Transverse colon (tissue), 4 donors: ENCODE measurements around the gene RGS3. TPM values are rescaled to one million over a fixed set of nuclear protein-coding genes. Genes with fewer than 3 reads are reported as not detected.

Experiments
- DNase-seq: peaks from one replicate; pipeline ENCODE4 v3.0.0-alpha.2; 2019
- H3K27ac ChIP-seq, 4 donors: fragments of 200-600 bp; sonication (generic); 2 replicates each; pipeline ENCODE4 v1.5.1; 2016 to 2018; ENCODE audit warnings: inconsistent platforms in 4 of 4
- H3K27me3 ChIP-seq: fragments of 200-600 bp; sonication (generic); 2 replicates; pipeline ENCODE4 v1.5.1; 2017; ENCODE audit warnings: inconsistent platforms
- H3K36me3 ChIP-seq, 4 donors: fragments of 200-600 bp; sonication (generic); 2 replicates each; pipeline ENCODE4 v1.5.1; 2017 to 2019; ENCODE audit warnings: inconsistent platforms in 4 of 4
- H3K4me1 ChIP-seq, 4 donors: fragments of 200-600 bp; sonication (generic); 2 replicates each; pipeline ENCODE4 v1.5.1; 2017 to 2020; ENCODE audit warnings: inconsistent platforms in 4 of 4
- H3K4me3 ChIP-seq, 4 donors: fragments of 200-600 bp; sonication (generic); 1 replicate in 1 of 4; 2 replicates in 3 of 4; pipeline versions ENCODE4 v1.5.1 to v1.6.1; 2017 to 2019; ENCODE audit warnings: inconsistent platforms in 4 of 4
- H3K9me3 ChIP-seq, 2 donors: fragments of 200-600 bp; sonication (generic); 2 replicates each; pipeline ENCODE4 v1.5.1; 2017 to 2019; ENCODE audit warnings: inconsistent platforms in 2 of 2
- CTCF ChIP-seq, 5 experiments: fragments of 200-600 bp in 3 of 5; fragments of 450-650 bp in 2 of 5; sonication (generic) in 3 of 5; IDR thresholded peaks; 1 replicate in 2 of 5; 2 replicates in 3 of 5; pipeline ENCODE4 v1.5.1; 2016 to 2017; ENCODE audit warnings: antibody characterized with exemption in 5 of 5, inconsistent platforms in 3 of 5, mild to moderate bottlenecking in 2 of 5, moderate library complexity in 1 of 5
- EP300 ChIP-seq: sonication (generic); formaldehyde crosslinking; IDR thresholded peaks from one replicate; pipeline ENCODE4 v1.6.1; 2017; ENCODE audit warnings: antibody characterized with exemption, low read depth
- POLR2A ChIP-seq: fragments of 450-650 bp; IDR thresholded peaks from one replicate; pipeline ENCODE4 v1.6.1; 2016; ENCODE audit warnings: antibody characterized with exemption, mild to moderate bottlenecking, moderate library complexity
- POLR2AphosphoS5 ChIP-seq, 3 donors: sonication (generic); formaldehyde crosslinking; IDR thresholded peaks; one replicate each; pipeline ENCODE4 v1.6.1; 2016; ENCODE audit warnings: antibody characterized with exemption in 3 of 3
- WGBS, 2 donors: methylation state at CpG; one replicate each; pipeline ENCODE4 v1.1.5; 2018; ENCODE audit warnings: low coverage in 1 of 2; 5-methylcytosine and 5-hydroxymethylcytosine counted together
- in situ Hi-C, 4 donors: fragments of 200-750 bp; cut with MboI; loops; one replicate each; pipeline versions ENCODE4 v1.15.0 to v1.15.1; 2017; ENCODE audit warnings: low sequenced_read_pairs in 3 of 4, low pct_ligation_motif_present in 1 of 4, low pct_unique_long_range_greater_than_20kb in 1 of 4
- intact Hi-C: fragments of 100-400 bp; cut with DNase I; formaldehyde crosslinking; loops from one replicate; pipeline ENCODE4 v1.15.1; 2023; ENCODE audit warnings: low total_unique reads
- total RNA-seq, 4 donors: library from RNA; depleted of rRNA; stranded (reverse); fragments of >200 nt; gene quantifications; one replicate each; pipeline ENCODE4 v1.1.0, GENCODE V29; 2016

Gene RGS3
- total RNA-seq, 4 donors from 2014 or later: 62.7 to 150 (median 80.9) TPM

GRCh38 chr9:113641100-113641885 is 177.8 kb downstream of the RGS3 start:
- Histone ChIP-seq H3K36me3 (no peaks in the 10 kb centered on the region), H3K27ac (no peak overlapping the region), H3K4me3 (no peak overlapping the region), H3K9me3 (no peaks in the 10 kb centered on the region), H3K27me3 (no peaks in the 10 kb centered on the region), H3K4me1 (no peaks in the 10 kb centered on the region)
- WGBS, 2 donors: 60 to 75% methylated on average over 7 of the region's 7 CpGs
- in situ Hi-C loops (no loop called here), intact Hi-C loops (no loop called here)
- TF ChIP-seq POLR2A: no peak
- no peak for TF ChIP-seq CTCF (IDR thresholded peaks at IDR 0.05)
- no peak for TF ChIP-seq EP300
- no peak for DNase-seq

- Histone ChIP-seq H3K27ac (no peak overlapping the region), H3K36me3 (no peaks in the 10 kb centered on the region), H3K4me3 (no peak overlapping the region), H3K9me3 (no peaks in the 10 kb centered on the region), H3K4me1 (peaks cover 0 to 4% (median 0%) of the 10 kb centered on the region in 4 donors), H3K27me3 (no peaks in the 10 kb centered on the region)
- in situ Hi-C loops (no loop called here), intact Hi-C loops (no loop called here)
- no peak for TF ChIP-seq CTCF (IDR thresholded peaks at IDR 0.05)
- TF ChIP-seq POLR2AphosphoS5 (IDR thresholded peaks at IDR 0.05): no peak
- no peak for TF ChIP-seq POLR2A
- TF ChIP-seq EP300: no peak
- DNase-seq: no peak
- whole genome bisulfite sequencing, 2 donors: 41 to 57% methylated on average over 2 of the region's 2 CpGs
Observed at GRCh38 chr9:113644321-113644720, 180.8 kb downstream of the RGS3 start.

- intact Hi-C loops: no loop called here
- TF ChIP-seq EP300 (no peak), POLR2AphosphoS5 (IDR thresholded peaks at IDR 0.05) (no peak), CTCF (IDR thresholded peaks at IDR 0.05) (no peak), POLR2A (no peak)
- in situ Hi-C loops: no loop called here
- H3K4me1 ChIP-seq: peaks cover 0 to 4% (median 0%) of the 10 kb centered on the region in 4 donors
- no peaks in the 10 kb centered on the region for H3K36me3 ChIP-seq
- 94% methylated on average over 15 of the region's 15 CpGs; no CpG with 5 or more reads in 1 of the 2 donors for WGBS, 2 donors
- H3K9me3 ChIP-seq: no peaks in the 10 kb centered on the region
- no peak overlapping the region for H3K4me3 ChIP-seq
- H3K27ac ChIP-seq: no peak overlapping the region
- no peaks in the 10 kb centered on the region for H3K27me3 ChIP-seq
- DNase-seq: no peak
Observed at GRCh38 chr9:113645227-113645977, 181.9 kb downstream of the RGS3 start.

GRCh38 chr9:113645978-113646253 is 182.4 kb downstream of the RGS3 start:
- Histone ChIP-seq H3K9me3 (no peaks in the 10 kb centered on the region), H3K4me3 (no peak overlapping the region), H3K4me1 (peaks cover 0 to 4% (median 0%) of the 10 kb centered on the region in 4 donors), H3K36me3 (no peaks in the 10 kb centered on the region), H3K27me3 (no peaks in the 10 kb centered on the region), H3K27ac (no peak overlapping the region)
- in situ Hi-C loops (no loop called here), intact Hi-C loops (no loop called here)
- TF ChIP-seq POLR2AphosphoS5 (IDR thresholded peaks at IDR 0.05) (no peak), EP300 (no peak), CTCF (IDR thresholded peaks at IDR 0.05) (no peak), POLR2A (no peak)
- DNase-seq: no peak
- 62% methylated on average over 3 of the region's 3 CpGs; no CpG with 5 or more reads in 1 of the 2 donors for WGBS, 2 donors
